NCI-H146 (cell line): ENCODE data around the gene TMTC4.
"Not testable (repeated sequence)": the region's sequence is repeated elsewhere in the genome, so short reads cannot be mapped to it uniquely, and the experiment has no call there.

ENCODE experiments used
- DNase-seq: peaks from one replicate; lab custom pipeline; 2025; lab: John Stamatoyannopoulos, UW

TMTC4 gene, protein sequence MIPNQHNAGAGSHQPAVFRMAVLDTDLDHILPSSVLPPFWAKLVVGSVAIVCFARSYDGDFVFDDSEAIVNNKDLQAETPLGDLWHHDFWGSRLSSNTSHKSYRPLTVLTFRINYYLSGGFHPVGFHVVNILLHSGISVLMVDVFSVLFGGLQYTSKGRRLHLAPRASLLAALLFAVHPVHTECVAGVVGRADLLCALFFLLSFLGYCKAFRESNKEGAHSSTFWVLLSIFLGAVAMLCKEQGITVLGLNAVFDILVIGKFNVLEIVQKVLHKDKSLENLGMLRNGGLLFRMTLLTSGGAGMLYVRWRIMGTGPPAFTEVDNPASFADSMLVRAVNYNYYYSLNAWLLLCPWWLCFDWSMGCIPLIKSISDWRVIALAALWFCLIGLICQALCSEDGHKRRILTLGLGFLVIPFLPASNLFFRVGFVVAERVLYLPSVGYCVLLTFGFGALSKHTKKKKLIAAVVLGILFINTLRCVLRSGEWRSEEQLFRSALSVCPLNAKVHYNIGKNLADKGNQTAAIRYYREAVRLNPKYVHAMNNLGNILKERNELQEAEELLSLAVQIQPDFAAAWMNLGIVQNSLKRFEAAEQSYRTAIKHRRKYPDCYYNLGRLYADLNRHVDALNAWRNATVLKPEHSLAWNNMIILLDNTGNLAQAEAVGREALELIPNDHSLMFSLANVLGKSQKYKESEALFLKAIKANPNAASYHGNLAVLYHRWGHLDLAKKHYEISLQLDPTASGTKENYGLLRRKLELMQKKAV

DNA sequence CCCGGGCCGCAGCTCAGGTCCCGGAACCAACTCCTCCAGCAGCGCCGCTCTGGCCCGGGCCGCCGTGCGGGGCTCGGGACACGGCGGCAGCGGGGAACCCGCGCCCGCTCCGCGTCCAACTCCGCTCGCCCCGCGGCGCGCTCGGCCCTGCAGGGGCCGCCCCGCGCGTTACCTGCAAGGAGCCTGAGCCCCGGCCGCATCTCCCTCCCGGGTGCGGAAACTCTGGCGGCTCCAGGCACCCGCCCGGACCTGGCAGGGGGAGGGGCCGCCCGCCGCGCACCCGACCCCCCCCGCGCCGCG is at the start of gene TMTC4:
TMTC4 (minus strand) TSS at position 224 of the 300 bp plus-strand sequence. CDS start 4,433 bp downstream, outside the sequence.
- DNase-seq, result no peak

DNA sequence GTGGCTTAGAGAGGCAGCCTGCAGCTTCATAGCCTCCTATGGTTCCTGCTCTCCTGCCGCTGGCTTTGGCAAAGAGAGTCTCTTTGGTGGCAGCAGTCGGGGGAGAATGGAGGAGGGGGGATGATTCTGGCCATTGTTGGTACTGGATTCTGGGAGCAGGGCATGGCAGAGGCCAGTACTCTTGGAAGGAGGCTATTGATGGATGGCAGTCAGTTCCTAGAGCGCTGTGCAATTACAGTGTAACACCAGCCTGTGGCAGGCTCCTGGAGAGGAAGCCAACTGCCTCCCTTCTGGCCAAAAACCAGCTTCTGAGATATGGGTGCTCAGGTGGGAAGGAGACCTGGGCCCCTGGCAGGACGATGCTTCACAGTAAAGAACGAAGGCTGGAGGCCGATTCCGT is 47.9 kb upstream of the TMTC4 start:
- DNase-seq, result no peak

DNA sequence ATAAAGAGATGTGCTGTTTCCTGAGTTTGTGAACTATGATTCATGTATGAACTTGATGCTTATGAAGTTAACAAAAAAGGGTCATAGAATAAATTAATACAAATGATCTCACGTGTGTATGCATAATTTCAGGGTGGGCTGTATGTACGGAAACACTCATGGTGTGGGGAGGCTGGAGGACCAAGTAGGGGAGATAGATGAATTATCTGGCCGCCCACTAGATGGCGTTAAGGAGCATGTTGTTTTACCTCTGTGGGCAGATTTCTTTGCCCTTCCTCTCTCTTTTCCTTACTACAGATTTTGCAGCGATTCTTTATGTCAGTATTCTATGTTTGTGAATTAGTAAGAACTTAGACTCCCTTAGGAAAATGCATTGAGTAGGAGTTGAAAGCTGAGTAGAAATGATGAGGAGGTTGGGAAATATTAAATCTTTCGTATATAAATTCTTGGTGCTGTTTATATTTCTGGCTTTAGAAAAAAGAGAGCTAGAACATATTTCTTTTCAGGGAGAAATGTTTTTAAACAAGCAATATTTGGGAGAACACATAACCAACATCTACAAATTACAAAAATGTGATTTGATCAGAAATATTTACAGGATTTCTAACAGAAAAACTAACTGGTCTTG is 47.4 kb upstream of the TMTC4 start:
- DNase-seq, result peak; percentile 61

DNA sequence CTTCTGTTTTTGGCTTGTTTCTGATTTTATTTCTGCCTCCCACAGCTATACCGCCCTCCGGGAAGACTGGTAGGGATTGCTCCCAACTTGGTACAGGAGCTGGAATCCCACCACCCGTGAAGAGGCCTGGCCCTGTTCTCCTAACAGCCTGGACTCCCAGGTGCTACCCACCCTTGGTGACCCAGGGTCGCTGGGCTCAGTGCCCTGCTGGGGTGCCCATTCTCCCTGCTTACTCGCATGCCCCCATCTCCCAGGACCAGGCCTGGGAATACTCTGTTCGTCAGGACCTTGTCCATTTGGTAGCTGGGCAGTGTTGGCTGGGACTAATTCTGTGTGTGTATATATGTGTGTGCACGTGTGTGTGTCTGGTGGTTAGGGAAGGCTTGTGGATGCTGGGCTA is 41.0 kb upstream of the TMTC4 start:
- DNase-seq, result no peak

DNA sequence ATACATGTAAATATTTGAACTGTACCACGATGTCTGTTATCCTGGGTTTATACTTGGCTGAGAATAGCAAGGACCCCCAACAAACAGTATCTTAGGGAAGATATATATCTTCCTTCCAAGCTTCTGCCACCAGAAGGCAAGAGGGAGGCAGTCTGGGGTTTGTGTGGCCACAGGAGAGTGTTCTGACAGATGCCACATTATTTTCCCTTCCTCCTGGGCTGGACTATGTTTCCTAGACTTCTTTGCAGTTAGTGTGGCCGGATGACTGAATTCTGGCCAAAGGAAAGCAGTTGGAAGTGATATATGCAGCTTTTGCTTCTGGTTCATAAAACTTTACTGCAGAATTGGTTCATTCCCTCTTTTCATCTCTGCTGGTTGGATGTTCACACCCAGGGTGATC is 39.9 kb upstream of the TMTC4 start:
- no peak for DNase-seq

DNA sequence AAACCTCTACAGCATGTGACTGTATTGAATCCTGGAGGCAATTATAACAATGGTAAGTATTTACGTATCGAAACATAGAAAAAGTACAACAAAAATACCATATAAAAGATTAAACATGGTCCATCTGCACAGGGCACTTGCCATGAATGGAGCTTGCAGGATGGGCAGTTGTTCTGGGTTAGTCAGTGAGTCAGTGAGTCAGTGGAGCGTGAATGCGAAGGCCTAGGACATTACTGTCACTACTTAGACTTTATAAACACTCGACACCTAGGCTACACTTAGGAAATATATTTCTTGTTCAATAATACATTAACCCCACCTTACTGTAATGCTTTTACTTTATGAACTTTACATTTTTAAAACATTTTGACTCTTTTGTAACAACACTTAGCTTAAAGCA is 35.6 kb upstream of the TMTC4 start:
- no peak for DNase-seq

DNA sequence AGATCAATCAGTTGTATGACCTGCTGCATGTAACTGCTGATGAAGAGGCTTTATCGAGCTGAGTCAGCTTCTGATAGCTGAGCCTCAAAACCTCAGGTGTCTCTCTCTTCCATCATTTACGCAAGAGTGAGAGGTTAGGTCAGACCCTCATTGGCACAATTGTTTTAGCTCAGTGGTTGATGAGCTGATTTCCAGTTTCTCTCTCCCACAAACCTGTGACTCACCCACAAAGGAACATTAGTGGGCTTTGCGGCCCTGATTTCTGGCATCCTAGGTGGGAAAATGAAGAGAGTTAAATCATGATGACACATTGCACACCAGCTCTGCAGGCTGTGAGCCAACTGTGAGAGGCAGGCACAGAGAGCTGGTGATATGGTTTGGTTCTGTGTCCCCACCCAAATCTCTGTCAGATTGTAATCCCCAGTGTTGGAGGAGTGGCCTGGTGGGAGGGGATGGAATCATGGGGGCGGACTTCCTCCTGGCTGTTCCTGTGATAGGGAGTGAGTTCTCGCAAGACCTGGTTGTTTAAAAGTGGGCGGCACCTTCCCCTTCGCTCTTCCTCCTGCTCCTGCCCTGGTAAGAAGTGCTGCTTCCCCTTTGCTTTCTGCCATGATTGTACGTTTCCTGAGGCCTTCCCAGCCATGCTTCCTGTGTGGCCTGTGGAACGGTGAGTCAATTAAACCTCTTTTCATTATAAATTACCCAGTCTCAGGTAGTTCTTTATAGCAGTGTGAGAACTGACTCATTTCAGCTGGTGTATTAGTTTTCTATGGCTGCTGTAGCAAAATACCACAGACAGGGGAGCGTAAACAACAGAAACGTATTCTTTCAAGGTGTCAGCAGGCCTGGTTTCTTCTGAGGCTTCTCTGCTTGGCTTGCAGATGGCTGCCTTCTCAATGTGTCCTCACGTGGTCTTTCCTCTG is 33.5 kb upstream of the TMTC4 start:
- no peak for DNase-seq

DNA sequence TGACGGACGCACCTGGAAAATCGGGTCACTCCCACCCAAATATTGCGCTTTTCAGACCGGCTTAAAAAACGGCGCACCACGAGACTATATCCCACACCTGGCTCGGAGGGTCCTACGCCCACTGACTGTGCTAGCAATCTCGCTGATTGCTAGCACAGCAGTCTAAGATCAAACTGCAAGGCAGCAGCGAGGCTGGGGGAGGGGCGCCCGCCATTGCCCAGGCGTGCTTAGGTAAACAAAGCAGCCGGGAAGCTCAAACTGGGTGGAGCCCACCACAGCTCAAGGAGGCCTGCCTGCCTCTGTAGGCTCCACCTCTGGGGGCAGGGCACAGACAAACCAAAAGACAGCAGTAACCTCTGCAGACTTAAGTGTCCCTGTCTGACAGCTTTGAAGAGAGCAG is 23.7 kb upstream of the TMTC4 start:
- not testable (repeated sequence) for DNase-seq

DNA sequence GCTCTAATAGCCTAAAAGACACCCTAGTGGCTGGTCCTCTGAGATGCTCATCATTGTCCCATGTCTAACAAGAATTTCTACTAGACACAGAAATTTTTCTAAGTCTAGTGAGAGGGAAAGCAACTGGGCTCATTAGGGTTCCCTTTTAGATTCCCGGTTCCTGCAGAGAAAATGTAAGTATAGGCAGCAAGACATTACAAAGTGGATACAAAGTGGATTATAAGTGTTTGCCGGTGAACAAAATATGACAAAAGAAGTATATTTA is 20.8 kb upstream of the TMTC4 start:
- no peak for DNase-seq

DNA sequence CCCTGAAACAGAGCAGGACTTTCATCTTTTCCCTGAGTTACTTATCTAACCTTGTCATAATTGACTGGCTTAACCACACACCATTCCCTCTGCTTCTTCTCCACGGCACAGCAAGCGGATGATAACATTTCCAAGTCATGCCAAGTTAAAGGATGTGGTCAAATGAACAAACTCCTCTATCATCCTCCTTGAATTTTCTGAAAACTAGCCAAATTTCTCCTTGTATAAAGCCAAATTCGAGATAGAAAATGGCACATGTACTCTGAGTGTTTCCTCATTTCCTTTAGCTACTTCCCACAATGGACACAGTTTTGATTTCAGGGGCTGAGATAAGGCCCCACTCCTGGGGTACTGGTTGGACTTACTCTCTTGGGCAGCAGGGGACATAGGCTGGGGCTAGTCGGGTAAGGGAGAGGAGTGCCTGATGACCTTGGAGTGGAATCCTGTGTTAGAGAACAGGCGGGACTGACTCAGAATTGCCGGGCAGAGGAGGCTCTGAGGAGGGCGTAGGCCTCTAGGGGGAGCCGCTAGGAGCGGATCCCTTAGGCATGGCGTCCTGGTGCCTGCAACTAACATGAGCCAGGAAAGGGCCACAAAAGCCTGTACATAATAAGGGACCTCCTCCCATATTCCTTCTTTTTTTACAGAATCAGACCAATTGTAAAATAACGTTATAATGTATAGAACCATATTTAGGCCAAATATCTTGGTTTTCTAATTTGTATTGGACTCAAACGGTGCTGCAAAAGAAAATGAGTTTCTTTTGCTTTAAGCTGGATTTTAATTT is 20.3 kb upstream of the TMTC4 start:
- DNase-seq, result peak; percentile 60

DNA sequence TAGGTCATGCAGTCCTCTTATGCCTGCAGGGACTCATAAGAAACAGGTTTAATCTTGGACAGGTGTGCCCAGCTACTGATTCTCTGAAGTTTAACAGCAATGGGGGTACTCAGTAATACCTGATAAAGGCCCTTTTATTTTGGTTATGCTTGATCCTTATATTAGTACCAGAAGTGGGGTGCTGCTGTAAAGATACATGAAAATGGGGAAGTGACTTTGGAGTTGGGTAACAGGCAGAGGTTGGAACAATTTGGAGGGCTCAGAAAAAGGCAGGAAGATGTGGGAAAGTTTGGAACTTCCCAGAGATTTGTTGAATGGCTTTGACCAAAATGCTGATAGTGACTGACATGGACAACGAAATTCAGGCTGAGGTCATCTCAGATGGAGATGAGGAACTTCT is 14.6 kb upstream of the TMTC4 start:
- no peak for DNase-seq

DNA sequence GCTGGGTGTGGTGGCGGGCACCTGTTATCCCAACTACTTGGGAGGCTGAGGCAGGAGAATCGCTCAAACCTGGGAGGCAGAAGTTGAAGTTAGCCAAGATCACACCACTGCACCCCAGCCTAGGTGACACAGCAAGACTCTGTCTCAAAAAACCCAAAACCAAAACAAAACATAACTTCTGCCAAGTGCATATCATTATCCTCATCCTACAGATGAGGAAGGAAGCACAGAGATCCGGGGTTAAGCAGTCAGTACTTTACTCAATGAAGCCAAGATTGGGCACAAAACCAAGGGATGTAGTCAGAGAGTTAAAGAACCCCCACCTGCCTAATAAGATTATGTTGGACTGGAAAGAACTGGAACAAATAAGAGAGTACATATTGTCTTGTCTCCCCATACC is 5.5 kb upstream of the TMTC4 start:
- no peak for DNase-seq

DNA sequence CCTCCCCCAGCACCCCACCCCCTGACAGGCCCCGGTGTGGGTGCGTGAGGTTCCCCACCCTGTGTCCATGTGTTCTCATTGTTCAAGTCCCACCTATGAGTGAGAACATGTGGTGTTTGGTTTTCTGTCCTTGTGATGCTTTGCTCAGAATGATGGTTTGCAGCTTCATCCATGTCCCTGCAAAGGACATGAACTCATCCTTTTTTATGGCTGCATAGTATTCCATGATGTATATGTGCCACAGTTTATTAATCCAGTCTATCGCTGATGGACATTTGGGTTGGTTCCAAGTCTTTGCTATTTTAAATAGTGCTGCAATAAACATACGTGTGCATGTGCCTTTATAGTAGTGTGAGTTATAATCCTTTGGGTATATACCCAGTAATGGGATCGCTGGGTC is 2.5 kb upstream of the TMTC4 start:
- not testable (repeated sequence) for DNase-seq

DNA sequence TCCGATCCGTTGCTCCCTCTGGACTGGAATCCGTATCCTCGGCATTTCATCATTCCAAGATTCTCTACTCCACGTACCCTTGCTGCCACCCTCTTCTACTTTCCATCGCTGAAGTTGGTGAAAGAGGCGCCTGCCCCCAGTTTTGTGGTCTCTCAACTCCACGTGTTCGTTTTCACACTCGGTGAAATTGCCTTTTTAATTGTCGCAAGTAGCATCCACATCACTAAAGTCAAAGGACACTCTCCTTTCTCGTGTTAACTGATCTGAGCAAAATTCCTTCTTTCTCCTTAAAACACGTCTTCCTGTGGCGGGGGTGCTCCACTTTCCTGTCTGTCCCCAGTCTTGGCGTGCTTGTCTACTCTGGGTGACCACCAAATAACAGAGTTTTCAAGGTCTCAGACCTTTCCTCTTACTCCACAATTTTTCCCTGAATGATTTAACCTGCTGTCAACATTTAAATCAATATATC is 1.1 kb upstream of the TMTC4 start:
- DNase-seq, result no peak

DNA sequence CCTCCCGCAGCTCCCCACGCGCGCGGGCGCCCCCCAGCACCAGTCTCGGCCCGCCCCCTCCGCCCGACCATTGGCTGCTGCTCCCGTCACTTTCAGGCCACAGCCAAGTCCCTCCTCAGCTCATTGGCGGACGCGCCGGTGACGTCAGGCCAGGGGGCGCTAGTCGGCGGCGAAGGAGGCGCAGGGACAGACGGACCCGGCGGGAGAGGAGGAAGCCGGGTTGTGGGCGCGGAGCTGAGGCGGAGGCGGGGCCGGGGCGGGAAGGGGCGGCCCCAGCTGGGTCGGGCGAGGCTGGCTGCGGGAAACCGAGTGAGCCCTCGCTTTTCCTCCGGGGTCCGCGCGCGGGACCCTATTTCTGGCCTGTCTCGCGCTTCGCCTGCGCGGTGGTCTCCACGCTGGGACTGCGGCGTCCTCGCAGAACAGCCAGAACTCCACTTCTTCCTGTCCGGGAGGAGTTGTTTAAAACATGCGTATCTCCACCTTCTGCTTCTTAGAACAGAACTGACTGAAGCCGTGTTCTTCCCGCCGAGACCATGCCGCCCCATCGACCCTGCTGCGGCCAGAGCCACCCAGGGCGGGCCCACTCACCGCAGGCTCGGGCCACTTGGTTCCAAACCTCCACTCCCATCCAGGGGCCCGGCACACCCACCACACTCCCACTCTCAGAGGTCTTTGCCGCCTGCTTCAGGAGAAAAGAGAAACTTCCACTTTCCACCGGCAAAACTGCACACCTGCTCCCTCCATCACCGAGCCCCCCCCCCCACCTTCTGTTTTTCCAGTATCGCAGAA is 471 bp upstream of the TMTC4 start:
- DNase-seq, result peak; percentile 99

DNA sequence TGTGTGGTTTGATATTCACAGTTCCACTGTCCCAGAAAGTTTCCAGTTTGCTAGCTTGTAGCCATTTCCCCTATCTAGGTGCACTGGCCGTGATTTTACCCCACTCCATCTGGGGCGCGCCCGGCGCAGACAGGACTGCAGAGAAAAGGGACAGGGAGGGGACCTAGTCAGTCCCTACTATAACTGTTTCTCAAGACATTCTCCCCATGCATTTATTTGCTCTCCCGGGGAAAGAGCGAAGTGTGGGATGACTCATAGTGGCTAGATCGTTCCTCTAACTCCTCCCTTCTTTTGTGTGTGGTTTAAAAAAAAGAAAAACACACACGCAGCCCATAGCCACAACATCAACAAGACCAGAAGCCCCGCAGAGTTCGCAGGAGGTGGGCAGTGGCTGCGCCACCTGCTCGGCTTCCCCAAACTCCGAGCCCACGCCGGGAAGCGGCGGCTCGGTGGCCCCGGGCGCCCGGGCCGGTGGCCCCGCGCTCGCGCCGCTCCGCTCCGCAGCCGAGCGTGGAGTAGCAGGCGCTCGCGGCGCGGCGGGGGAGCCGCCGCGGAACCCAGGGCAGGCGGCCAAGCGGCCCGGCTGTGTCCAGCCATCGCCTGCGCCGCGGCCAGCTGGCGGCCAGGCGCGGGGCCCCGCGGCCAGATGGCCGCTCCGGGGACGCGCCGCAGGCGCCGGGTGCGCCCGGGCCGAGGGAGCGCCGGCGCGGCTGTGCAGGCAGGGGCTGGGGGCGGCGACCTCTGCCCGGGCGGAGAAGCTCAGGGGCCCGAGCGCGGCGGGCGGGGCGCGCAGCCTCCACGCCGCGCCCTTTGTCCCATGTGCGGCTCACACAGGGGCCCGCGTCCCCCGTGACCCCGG is 653 bp downstream of the TMTC4 start:
- DNase-seq, result peak; percentile 89

DNA sequence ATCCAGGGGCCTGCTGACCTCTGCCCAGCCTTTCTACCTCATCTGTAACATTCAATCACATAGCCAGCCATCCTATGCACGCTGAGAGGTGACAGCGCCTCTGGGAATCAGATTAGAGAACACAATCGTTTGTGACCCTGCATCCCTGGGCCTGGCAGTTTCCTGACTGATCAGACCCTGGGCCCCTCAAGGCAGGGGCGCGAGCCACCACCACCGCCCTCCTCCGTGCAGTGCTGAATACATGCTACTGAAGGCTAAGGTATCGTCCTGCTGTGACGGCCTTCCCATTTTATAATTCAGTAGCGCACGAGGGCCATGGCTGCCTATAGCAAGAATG is 1.3 kb downstream of the TMTC4 start:
- peak; percentile 43 for DNase-seq

DNA sequence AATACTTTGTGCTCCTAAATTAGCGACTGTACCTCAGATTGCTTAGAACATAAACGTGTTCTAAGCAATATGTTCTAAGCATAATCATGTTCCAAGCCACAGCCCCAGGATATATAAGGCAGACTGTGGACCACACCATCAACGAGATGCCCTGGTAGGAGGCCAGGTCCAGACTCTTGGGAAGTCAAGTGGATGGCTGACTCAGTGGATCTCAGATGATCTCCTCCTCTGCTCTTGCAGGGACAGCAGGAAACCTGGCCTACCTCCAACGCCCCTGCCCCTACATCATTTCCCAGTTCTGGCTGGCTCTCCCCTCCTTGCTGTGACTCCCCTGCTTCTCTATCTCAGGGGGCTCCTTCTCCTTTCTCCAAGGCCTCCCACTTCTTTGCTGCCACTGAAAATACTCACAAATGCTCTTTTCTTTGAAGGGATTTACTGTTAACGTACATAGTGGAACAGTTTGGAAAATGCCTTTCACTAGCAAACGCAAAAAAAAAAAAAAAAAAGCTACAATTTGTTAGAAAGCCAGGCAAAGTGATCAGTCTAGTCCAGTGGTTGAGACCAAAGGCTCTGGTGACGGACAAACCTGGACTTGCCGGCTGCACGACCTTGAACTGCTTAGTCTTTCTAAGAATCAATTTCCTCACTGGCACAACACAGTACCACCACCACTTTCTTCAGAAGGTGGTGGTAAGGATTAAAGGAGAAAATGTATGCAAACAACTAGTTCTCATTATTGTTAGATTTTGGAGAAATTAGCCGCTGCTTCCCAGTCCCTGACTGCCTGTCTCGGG is 3.0 kb downstream of the TMTC4 start:
- DNase-seq, result no peak

DNA sequence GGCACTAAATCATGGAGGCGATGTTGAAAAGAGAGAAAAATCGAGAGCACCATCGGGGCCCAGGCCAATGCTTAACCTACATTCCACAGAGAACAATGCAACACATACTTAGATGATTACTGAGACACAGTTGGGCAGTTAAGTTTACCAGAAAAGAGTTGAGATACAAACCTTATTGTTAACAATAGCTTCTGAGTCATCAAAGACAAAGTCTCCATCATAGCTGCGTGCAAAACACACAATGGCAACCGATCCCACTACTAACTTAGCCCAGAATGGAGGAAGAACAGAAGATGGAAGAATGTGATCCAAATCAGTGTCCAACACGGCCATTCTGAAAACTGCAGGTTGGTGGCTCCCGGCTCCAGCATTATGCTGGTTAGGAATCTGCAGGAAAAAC is 6.2 kb downstream of the TMTC4 start:
- no peak for DNase-seq
